GM21381 (cell line): ENCODE data around the gene SLC25A27.
A peak's percentile ranks its signal among the peaks of the same experiment; 100 is the strongest.
"Not testable (repeated sequence)": the region's sequence is repeated elsewhere in the genome, so short reads cannot be mapped to it uniquely, and the experiment has no call there.

Source experiments
- ATAC-seq: cut with Tn5 transposase; IDR thresholded peaks from one replicate; pipeline ENCODE4 v1.9.1; 2021; ENCODE audit warnings: mild to moderate bottlenecking, moderate library complexity; ENCODE audit not compliant: unreplicated experiment

Gene SLC25A27, protein sequence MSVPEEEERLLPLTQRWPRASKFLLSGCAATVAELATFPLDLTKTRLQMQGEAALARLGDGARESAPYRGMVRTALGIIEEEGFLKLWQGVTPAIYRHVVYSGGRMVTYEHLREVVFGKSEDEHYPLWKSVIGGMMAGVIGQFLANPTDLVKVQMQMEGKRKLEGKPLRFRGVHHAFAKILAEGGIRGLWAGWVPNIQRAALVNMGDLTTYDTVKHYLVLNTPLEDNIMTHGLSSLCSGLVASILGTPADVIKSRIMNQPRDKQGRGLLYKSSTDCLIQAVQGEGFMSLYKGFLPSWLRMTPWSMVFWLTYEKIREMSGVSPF

DNA sequence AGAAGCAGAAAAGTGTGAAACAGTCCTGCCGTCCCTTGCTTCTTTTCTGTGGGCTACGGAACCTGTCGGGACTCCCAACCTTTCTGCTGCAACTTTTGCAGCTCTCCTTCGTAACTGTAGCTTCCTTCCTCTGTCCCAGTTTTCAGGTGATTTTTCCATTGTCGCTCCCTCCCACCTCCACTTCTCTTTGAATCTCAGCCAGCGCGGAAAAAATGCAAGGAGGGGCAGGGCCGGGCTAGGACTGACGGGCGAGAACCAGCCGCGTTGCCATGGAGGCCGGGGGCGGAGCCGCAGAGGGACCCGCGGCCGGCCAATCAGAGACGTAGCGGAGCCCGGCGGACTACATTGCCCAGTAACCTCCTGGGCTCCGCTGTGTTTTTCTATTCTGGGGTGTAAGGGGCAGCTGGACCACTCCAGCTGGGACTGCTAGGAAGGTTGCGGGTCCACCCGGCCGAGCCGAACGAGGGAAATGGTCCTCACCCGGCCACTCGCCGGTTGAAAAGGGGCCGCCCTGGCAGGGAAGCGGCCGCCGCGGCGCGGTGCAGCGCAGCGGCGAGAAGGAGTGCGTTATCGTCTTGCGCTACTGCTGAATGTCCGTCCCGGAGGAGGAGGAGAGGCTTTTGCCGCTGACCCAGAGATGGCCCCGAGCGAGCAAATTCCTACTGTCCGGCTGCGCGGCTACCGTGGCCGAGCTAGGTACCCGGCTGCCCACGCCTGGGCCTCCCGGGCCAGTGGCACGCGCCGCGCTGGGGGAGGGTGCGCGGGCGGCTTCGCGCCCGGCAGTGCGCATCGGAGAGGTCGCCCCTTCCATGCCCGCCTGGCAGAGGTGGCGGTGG, at the start of gene SLC25A27, which contains the start of gene CYP39A1:
SLC25A27 (plus strand) TSS at position 373 of the 836 bp plus-strand sequence; CDS start at position 591, 218 bp downstream.
CYP39A1 (minus strand) TSS at position 216 of the 836 bp plus-strand sequence. CDS start 236 bp downstream, outside the sequence.
- ATAC-seq: peak; percentile 100

DNA sequence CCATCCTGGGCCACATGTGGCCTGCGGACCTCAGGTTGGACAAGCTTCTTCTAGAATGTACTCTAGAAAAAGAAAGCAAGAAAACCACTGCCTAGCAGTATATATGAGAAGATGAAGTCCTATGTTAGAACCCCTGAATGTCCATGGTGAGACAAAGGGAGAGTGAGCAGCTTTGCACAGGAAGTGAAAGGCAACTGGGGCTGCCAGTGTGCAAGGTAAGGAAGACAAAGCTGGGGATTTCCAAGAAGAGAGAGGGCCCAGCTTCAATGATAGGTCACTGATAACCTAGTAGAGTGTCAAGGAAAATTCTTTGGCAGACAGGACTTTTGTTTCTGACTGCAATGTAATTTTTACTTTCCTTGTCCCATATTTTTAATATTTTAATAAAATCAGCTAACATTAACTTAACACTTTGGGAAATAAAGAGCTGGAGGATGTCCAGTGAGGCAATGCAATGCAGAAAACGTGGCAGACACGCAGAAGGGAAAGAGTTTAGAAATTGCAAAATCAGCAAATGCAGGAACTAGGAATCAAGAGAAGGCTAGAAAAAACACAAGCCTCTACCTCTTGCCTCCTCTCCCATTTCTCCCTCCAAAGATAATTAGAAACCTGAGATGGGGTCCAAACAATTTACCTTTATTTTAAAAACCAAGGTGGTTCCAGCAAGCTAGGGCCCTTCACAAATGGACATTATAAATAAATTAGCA, 47.5 kb upstream of the SLC25A27 start:
- ATAC-seq: peak; percentile 64

DNA sequence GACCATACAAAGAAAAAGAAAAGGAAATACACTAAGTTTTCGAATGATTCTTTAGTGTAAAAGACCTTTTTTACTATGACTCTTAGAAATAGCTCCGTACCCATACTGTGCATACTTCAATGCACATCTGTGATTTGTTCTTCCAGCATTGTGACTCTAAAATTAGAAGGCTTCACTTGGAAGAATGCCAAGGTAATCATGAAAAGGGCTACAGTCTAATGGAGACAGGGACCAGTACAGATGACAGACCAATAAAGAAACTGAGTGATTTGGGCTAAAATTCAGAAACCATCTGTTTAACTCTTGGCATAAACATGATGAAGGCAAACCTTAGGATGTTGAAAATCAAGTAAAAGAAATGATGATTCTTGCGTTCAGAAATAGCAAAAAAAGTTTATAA, 46.4 kb upstream of the SLC25A27 start:
- no peak for ATAC-seq

DNA sequence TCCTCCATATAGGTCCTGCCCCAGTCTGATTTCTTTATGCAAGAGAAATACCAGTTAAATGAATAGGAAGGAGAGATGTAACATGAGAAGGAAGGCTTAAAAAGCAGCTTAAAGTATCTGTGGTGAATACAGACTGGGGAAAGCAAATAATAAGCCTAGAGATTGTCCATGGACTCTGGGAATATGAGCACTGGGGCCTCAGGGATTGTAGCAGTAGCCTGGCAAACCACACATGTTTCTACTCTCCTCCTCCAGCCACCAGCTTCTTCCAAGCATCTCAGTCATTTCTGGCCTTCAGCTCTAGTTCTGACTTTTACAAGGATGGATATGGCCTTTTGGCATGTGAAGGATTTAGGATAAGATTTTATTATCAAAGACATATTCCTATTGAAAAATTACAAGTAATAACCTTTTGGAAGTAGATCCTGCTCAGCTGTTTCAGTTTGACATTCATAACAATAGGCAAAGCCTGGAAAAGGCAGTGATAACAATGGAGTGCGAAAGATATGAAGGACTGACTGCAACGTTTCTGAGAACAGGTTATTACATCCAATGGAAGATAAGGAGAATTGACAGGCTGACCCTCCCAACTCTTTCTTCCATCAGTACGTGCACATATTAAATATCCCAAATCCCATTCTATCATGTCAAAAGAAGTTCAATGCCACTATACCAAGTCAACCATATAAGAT, 41.8 kb upstream of the SLC25A27 start:
- no peak for ATAC-seq

DNA sequence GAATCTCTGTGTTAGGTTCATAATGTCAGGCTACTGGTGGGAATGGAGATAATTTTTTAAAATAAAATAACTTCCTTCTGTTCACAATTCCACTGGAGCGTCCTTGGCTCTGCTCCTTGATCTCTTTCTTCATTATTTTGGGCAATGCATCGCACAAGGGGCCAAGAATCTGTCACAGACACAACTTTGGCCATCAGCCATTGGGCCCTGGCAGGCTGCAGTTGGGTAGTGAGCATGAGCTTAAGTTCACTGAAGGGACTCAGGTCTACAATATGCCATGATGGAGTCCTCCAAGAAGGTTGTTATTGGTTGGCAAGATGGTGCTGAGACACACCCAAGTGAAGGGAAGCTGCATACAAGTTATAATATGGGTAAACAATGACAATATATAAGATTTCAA, 40.1 kb upstream of the SLC25A27 start:
- no peak for ATAC-seq

DNA sequence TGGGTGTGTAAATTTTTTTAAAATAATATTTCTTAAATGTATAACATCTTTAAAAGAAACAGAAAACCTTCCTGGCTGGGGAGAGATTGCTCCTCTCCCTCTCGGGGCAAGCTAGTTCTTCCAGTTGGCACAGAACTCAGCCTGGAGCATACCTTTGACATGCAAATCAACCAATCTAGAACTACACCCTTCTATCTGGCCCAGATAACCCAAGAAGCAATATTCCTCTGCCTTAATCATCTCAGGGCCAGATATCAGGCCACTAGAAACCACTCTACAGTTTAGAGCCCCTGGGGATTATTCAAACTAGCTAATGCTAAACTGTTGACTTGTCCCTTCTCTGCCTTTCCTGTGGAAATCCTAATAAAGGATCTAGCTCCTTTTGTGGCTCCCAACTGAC, 34.0 kb upstream of the SLC25A27 start:
- no peak for ATAC-seq

DNA sequence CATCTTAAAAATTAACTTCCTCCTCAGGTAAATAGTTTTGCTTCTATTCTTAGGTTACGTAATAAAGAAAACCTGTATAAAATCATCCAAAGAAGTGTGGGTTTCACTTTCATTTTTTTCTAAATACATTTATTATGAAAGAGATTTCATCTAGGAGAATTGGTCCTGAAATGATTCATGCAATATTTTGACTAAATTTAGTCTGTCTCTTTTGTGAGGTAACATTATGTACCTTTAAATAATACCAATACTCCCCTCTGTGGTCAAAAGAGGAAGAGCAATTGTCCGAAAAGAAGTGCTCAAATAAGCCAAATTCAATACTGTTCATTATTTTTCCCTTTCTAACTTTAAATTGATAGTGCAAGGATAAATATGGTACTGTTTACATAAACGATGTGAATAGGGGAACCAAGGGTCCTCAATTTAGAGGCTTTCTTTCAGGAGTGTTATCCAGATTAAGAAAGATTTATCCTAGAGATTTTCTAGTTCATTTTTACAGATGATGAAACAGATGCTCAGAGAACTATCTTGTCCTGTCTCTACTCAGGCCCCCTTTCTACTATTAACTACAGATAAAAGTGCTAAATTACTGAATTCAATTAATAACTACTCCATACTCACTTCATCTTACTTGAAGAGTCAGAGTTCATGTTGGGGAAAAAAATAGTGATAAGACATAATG, 26.4 kb upstream of the SLC25A27 start:
- ATAC-seq: no peak

DNA sequence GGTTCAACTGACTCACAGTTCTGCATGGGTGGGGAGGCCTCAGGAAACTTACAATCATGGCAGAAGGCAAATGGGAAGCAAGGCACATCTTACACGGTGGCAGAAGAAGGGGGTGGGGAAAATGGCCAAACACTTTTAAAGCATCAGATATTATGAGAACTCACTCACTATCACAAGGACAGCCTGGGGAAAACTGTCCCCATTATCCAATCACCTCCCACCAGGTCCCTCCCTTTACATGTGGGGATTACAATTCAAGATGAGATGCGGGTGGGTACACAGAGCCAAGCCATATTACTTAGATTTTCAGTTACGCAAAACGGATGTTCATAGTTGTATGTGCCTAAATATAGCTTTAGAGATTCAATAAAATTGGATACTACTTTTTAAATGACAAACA, 25.8 kb upstream of the SLC25A27 start:
- ATAC-seq: no peak

DNA sequence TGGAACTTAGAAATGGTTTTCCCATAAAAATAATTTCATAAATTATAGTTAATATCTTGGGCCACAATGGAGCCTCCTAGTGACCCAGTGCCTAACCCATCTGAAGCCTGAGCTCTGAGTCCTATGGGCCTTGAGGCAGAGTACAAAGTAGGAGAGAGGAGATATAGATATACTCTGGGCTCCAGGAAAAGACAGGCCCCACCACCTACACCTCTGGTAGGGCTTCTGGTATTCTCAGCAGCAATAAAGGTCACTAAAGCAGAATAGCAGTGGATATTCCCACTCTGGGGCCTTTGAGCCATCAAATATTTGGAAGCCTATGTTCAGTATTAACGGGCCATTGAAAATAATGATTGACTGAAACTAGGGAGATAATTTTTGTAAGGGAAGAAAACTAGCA, 24.3 kb upstream of the SLC25A27 start:
- no peak for ATAC-seq

DNA sequence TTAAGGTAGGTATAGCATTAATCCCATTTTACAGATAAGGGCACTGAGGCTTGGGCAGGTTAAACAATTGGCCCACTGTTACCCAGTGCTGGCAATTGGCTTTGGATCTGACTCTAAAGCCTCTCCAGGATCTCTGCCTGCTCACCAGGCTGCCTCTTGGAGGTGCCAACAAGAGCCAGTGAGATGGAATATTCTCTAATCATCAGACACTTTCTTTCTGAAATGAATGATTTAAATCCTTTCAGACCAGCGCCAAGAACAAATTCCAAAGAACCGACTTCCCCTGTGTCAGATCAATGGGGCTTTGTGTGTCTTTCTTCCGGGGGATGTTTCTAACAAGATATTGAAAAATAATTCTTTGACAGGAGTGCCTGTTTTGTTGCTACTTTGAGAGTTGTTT, 23.8 kb upstream of the SLC25A27 start:
- no peak for ATAC-seq

DNA sequence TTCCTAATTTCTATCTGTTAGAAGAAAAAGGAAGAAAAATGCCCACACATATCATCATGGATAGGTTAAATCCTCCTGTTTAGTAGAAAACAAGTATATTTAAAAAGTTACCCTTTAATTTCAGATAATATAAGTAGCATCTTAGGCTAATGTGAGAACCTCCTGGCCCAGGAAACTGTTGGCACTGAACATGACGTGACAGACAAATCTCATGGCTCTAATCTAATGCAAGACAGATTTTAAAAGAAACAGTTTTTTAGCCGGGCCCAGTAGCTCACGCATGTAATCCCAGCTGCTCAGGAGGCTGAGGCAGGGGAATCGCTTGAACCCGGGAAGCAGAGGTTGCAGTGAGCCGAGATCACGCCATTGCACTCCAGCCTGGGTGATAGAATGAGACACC, 23.1 kb upstream of the SLC25A27 start:
- ATAC-seq: no peak

DNA sequence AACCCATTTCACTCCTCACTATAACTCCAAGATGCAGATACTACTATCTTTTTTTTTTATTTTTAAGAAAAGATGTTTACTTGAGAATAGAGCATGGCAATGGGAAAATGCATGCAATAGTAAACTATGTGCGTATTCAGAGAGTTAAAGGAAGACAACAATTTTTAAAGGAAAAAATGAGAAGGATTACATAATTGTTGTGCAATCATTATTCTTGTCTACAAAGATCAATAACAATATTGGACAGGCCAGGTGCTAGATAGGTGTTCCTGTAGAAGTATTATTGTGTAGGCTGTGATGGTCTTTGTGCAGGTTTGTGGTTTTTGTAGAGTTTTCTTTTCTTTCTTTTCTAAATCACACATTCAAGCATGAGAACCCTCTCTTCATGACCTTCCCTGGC, 20.7 kb upstream of the SLC25A27 start:
- ATAC-seq: no peak

DNA sequence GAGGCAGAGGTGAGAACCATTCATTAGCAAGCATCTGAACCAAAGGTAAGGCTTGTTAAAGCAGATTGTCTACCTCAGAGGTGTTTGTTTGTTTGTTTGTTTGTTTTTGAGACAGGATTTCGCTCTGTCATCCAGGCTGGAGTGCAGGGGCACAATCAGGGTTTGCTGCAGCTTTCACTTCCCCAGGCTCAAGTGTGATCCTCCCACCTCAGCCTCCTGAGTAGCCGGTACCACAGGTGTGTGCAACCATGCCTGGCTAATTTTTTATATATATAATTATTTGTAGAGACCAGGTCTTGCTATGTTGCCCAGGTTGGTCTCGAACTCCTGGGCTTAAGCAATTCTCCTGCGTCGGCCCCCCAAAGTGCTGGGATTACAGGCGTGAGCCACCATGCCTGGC, 17.3 kb upstream of the SLC25A27 start:
- no peak for ATAC-seq

DNA sequence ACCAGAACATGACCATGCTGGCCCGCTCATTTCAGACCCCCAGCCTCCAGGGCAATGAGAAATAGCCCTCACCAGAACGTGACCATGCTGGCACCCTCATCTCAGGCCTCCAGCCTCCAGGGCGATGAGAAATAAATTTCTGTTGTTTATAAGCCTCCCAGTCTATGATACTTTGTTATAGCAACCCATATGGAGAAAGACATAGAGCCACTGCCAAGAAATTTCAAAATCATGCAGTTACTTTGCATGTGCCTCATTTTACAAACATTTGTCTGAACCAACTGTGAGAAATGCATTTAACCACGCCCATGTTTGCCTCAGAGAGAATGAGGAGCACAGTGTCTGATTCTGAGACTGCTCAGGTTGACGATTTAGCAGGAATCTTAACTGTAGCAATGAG, 15.6 kb upstream of the SLC25A27 start:
- ATAC-seq: no peak

DNA sequence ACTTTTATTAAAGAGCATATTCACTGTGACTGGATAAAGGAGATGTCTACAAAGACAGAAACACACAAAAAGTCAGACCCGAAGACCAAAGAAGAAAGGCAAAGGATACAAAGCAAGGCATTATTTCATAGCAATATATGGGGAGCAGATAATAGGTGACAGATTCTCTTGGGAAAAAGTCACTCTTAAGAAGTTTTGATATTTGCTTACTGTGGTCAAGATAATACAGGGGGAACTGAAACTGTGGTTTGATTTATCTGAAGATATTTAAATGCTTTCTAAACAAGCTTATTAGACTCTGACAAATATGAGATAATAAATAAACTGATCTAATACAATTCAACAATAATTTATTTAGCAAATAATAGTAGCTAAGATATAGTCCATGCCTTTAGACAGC, 14.8 kb upstream of the SLC25A27 start:
- ATAC-seq: no peak

DNA sequence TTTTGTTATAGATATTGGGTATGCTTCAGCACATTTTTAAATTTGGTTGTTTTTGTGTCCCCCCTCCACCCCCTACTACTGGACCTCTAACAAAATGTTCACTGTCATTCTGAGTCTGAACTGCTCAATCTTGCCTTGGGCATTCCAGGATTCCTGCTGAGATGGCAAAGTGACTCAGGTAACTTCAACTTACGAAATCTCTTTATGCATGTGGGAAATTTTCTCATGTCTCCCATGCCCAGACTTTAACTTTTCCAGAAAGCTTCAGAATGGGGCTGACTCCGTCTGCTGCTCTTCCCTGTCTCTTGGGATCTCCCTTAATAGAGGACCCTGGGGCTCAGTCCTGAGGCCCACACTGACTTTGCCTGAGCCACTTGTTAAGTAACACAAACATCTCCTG, 14.1 kb upstream of the SLC25A27 start:
- no peak for ATAC-seq

DNA sequence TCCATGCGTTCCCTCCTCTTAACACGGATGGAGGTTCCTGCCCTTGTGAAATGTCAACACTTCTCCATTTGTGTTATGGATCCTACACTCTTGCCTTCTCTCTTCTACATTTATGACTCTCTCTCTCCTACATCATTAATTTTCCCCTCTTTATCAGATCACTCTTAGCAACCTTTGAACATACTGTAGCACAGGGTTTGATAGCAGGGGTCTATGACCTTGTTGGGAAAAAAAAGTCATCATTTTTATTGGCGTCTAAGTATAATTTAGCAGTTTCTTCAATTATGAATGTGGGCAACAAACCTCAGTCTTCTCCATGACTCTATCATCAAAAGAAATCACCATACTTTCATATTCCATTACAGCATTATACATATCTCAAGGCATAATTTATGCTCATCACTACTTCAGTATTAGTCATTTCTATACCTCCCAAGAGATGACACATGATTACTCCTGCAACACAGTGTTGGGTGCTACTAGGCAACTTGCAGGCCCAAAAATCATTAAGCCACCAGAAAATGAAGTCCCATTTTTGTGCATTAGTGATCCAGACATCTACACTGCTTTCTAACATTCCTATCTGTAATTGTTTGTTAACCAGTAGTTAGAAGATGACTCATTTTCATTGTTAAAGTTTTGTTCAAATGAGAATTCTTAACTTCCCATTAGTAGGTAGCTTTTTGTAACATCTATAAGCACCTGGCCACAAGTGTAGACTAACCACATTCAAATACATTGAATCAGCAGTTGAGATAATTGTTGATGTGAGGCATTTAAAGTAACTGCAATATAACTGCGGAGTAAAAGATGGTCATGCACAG, 9.6 kb upstream of the SLC25A27 start:
- ATAC-seq: no peak

DNA sequence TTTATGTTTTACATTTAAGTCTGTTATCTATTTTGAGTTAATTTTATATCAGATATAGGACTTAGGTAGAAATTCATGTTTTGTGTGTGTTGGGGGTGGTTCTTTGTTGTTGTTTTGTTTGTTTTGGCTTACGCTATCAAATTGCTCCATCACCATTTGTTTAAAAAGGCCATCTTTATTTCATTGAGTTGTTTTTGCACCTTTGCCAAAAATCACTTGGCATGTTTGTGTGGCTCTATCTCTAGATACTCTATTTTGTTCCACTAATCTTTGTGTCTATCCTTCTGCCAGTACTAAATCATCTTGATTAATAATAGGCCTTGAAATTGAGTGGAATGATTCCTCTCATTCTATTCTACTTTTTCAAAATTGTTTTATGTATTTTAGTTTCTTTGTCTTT, 7.5 kb upstream of the SLC25A27 start:
- ATAC-seq: no peak

DNA sequence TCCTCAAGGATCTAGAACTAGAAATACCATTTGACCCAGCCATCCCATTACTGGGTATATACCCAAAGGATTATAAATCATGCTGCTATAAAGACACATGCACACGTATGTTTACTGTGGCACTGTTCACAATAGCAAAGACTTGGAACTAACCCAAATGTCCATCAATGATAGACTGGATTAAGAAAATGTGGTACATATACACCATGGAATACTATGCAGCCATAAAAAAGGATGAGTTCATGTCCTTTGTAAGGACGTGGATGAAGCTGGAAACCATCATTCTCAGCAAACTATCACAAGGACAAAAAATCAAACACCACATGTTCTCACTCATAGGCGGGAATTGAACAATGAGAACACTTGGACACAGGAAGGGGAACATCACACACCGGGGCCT, 4.7 kb upstream of the SLC25A27 start:
- not testable (repeated sequence) for ATAC-seq
